HepG2 (cell line): Measurements from ENCODE around the gene C4BPA. TPM values are rescaled to one million over a fixed set of nuclear protein-coding genes. Genes with fewer than 3 reads are reported as not detected.

Experiments
- ATAC-seq: fragments of 200-7000 bp; cut with Tn5 transposase; 3 replicates; pipeline ENCODE4 v1.9.1; 2020; ENCODE audit warnings: mild to moderate bottlenecking, moderate library complexity
- BruUV-seq: library from RNA; stranded (reverse); fragments of 400-500 nt; replicated peaks from 2 replicates; lab custom pipeline; 2021; lab: Mats Ljungman, UMichigan
- CTCF ChIA-PET: fragments of 300-600 bp; formaldehyde crosslinking; extraction: SDS; loops from one replicate; lab custom pipeline; 2021; ENCODE audit warnings: low total read pairs, inconsistent platforms, low intra/inter-chr PET ratio; lab: Yijun Ruan, JAX
- POLR2A ChIA-PET: fragments of 350-600 bp; sonication (Branson Sonifier 250); formaldehyde crosslinking; loops from one replicate; lab custom pipeline; 2020; ENCODE audit warnings: antibody characterized with exemption, inconsistent platforms; lab: Yijun Ruan, JAX
- DNase-seq: peaks from one replicate; pipeline ENCODE4 v3.0.0-alpha.2; 2015; ENCODE audit warnings: low spot score
- FAIRE-seq: peaks from 3 replicates; lab custom pipeline; 2011; peaks lifted over from hg19 to GRCh38; lab: Jason Lieb, UNC
- H2AFZ ChIP-seq: one replicate; pipeline ENCODE4 v1.6.1; 2011; ENCODE audit warnings: low read length, inconsistent platforms
- H3K27ac ChIP-seq: fragments of 300-600 bp; 3 replicates; pipeline ENCODE4 v1.8.0; 2011; ENCODE audit warnings: mixed run types, mild to moderate bottlenecking, mixed read lengths, low read length, inconsistent platforms; ENCODE audit not compliant: insufficient read depth; ENCODE audit errors: extremely low read length
- H3K27me3 ChIP-seq, 2 experiments: fragments of 200-600 bp in 1 of 2; 2 replicates in 1 of 2; 3 replicates in 1 of 2; pipeline versions ENCODE4 v1.6.0 to v1.8.0; 2011; ENCODE audit warnings: low read length in 2 of 2, mild to moderate bottlenecking in 2 of 2, moderate library complexity in 2 of 2, inconsistent platforms in 1 of 2; ENCODE audit not compliant: insufficient read depth in 2 of 2, control insufficient read depth in 1 of 2
- H3K36me3 ChIP-seq, 2 experiments: fragments of 200-600 bp in 1 of 2; replicated peaks in 1 of 2; 2 replicates in 1 of 2; 3 replicates in 1 of 2; pipeline versions ENCODE4 v1.5.1 to v1.8.0; 2011; ENCODE audit warnings: low read length in 2 of 2, inconsistent platforms in 1 of 2; ENCODE audit not compliant: insufficient read depth in 2 of 2, control insufficient read depth in 1 of 2
- H3K4me1 ChIP-seq: 2 replicates; pipeline ENCODE4 v1.5.1; 2012; ENCODE audit warnings: low read length, inconsistent platforms; ENCODE audit not compliant: insufficient read depth
- H3K4me2 ChIP-seq: 2 replicates; pipeline ENCODE4 v1.6.0; 2011; ENCODE audit warnings: low read depth, low read length, inconsistent platforms
- H3K4me3 ChIP-seq, 3 experiments: fragments of 200-600 bp in 1 of 3; sonication (generic), shearing (Covaris generic) in 1 of 3; replicated peaks in 1 of 3; 2 replicates each; pipeline ENCODE4 v1.5.1; 2011 to 2016; ENCODE audit warnings: low read length in 3 of 3, inconsistent platforms in 2 of 3, low read depth in 2 of 3, mild to moderate bottlenecking in 2 of 3, control low read depth in 1 of 3, mixed read lengths in 1 of 3; ENCODE audit not compliant: insufficient read depth in 1 of 3
- H3K79me2 ChIP-seq: one replicate; pipeline ENCODE4 v1.6.1; 2011; ENCODE audit warnings: low read length, inconsistent platforms; ENCODE audit not compliant: insufficient read depth
- H3K9ac ChIP-seq: 2 replicates; pipeline ENCODE4 v1.6.0; 2011; ENCODE audit warnings: mild to moderate bottlenecking, low read depth, low read length, inconsistent platforms; ENCODE audit not compliant: insufficient read depth
- H3K9me3 ChIP-seq: 2 replicates; pipeline ENCODE4 v1.5.1; 2012; ENCODE audit warnings: mild to moderate bottlenecking, low read length
- H4K20me1 ChIP-seq: 2 replicates; pipeline ENCODE4 v1.6.0; 2011; ENCODE audit warnings: inconsistent platforms, mild to moderate bottlenecking, low read length, moderate library complexity; ENCODE audit not compliant: insufficient read depth
- CCAR2 ChIP-seq: fragments of 200-400 bp; formaldehyde crosslinking; optimal IDR thresholded peaks from 2 replicates; pipeline ENCODE3; 2018; ENCODE audit warnings: low read depth, mild to moderate bottlenecking, low read length, moderate library complexity
- HNRNPLL ChIP-seq: fragments of 200-400 bp; formaldehyde crosslinking; IDR thresholded peaks from 2 replicates; pipeline ENCODE4 v1.6.1; 2017; ENCODE audit warnings: mild to moderate bottlenecking, low read depth, low read length; ENCODE audit not compliant: poor library complexity, severe bottlenecking
- ISL2 ChIP-seq: sonication (generic); formaldehyde crosslinking; IDR thresholded peaks from 2 replicates; pipeline ENCODE4 v1.5.0; 2020; ENCODE audit warnings: missing genetic modification reagents
- TRIM22 ChIP-seq: fragments of 450-650 bp; IDR thresholded peaks from 2 replicates; pipeline ENCODE4 v1.6.1; 2017
- ZBTB42 ChIP-seq: sonication (generic); formaldehyde crosslinking; IDR thresholded peaks from 2 replicates; pipeline ENCODE4 v1.5.0; 2020; ENCODE audit warnings: mild to moderate bottlenecking, missing genetic modification reagents
- ZNF33B ChIP-seq: sonication (generic); formaldehyde crosslinking; IDR thresholded peaks from 2 replicates; pipeline ENCODE4 v1.5.1; 2020; ENCODE audit warnings: mild to moderate bottlenecking, missing genetic modification reagents
- ZNF44 ChIP-seq: sonication (generic); formaldehyde crosslinking; IDR thresholded peaks from 2 replicates; pipeline ENCODE4 v1.5.1; 2020; ENCODE audit warnings: mild to moderate bottlenecking, missing genetic modification reagents
- ZNF724P ChIP-seq: sonication (generic); formaldehyde crosslinking; IDR thresholded peaks from 2 replicates; pipeline ENCODE4 v1.8.0; 2022; ENCODE audit warnings: missing genetic modification reagents, borderline replicate concordance
- WGBS: methylation state at CpG from one replicate; pipeline ENCODE4 v1.1.6; 2017; ENCODE audit warnings: low lambda C conversion rate; 5-methylcytosine and 5-hydroxymethylcytosine counted together
- in situ Hi-C: cut with HindIII; loops from 2 replicates; pipeline ENCODE4 v1.10.0; 2017; ENCODE audit warnings: low pct_unique_long_range_greater_than_20kb; ENCODE audit not compliant: extremely low pct_ligation_motif_present
- intact Hi-C: fragments of 100-400 bp; cut with micrococcal nuclease; formaldehyde crosslinking; loops from one replicate; pipeline ENCODE4 v1.10.0; 2022; ENCODE audit not compliant: unreplicated experiment
- polyA plus RNA-seq, 8 experiments: library from polyadenylated mRNA; depleted of rRNA in 3 of 8; stranded (reverse) in 7 of 8; unstranded in 1 of 8; fragments of >200 nt; fragmentation: Illumina TruSeq in 4 of 8; extraction: Trizol in 4 of 8; gene quantifications; 2 replicates each; pipeline versions ENCODE4 v1.2.1 to v1.2.3, GENCODE V29; 2011 to 2016; ENCODE audit warnings: low read depth in 4 of 8, missing spikeins in 1 of 8, mixed read lengths in 1 of 8; ENCODE audit not compliant: insufficient read depth in 1 of 8
- total RNA-seq, 5 experiments: library from RNA; depleted of rRNA; stranded (reverse); fragments of >200 nt; fragmentation: Illumina TruSeq; extraction: Trizol; gene quantifications; 2 replicates each; pipeline ENCODE4 v1.2.3, GENCODE V29; 2016; ENCODE audit warnings: low read depth in 1 of 5
- TF ChIP-seq, protein P1 (sequence below): sonication (generic); formaldehyde crosslinking; IDR thresholded peaks from 2 replicates; pipeline ENCODE4 v1.5.1; 2020; ENCODE audit warnings: mild to moderate bottlenecking, missing genetic modification reagents, moderate library complexity

The C4BPA gene
- total and polyA plus RNA-seq, 2 of the 13 experiments (the other 11 are each of a cell fraction or from before 2014, with no cell fraction given), result 32.1 to 60.1 TPM

- TF ChIP-seq, protein P1, sequence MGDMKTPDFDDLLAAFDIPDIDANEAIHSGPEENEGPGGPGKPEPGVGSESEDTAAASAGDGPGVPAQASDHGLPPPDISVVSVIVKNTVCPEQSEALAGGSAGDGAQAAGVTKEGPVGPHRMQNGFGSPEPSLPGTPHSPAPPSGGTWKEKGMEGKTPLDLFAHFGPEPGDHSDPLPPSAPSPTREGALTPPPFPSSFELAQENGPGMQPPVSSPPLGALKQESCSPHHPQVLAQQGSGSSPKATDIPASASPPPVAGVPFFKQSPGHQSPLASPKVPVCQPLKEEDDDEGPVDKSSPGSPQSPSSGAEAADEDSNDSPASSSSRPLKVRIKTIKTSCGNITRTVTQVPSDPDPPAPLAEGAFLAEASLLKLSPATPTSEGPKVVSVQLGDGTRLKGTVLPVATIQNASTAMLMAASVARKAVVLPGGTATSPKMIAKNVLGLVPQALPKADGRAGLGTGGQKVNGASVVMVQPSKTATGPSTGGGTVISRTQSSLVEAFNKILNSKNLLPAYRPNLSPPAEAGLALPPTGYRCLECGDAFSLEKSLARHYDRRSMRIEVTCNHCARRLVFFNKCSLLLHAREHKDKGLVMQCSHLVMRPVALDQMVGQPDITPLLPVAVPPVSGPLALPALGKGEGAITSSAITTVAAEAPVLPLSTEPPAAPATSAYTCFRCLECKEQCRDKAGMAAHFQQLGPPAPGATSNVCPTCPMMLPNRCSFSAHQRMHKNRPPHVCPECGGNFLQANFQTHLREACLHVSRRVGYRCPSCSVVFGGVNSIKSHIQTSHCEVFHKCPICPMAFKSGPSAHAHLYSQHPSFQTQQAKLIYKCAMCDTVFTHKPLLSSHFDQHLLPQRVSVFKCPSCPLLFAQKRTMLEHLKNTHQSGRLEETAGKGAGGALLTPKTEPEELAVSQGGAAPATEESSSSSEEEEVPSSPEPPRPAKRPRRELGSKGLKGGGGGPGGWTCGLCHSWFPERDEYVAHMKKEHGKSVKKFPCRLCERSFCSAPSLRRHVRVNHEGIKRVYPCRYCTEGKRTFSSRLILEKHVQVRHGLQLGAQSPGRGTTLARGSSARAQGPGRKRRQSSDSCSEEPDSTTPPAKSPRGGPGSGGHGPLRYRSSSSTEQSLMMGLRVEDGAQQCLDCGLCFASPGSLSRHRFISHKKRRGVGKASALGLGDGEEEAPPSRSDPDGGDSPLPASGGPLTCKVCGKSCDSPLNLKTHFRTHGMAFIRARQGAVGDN (CRISPR knock-in tag), result no peak
- TF ChIP-seq ZNF44 (CRISPR knock-in tag), result no peak
- no peak for TF ChIP-seq ISL2 (CRISPR knock-in tag)
- no peak for TF ChIP-seq CCAR2
- TF ChIP-seq HNRNPLL, result no peak
Measured at GRCh38 chr1:207055386-207056001, 48.5 kb upstream of the C4BPA start (continued).

- Histone ChIP-seq H2AFZ (no peak overlapping the region), H3K27me3 (no peaks in the 10 kb centered on the region; a peak in 1 of 5 replicates), H3K36me3 (peaks cover 1 to 3% of the 10 kb centered on the region in 2 experiments; a peak in 1 of 5 replicates), H3K9me3 (no peaks in the 10 kb centered on the region), H3K4me2 (no peak overlapping the region), H4K20me1 (no peaks in the 10 kb centered on the region), H3K4me1 (peaks cover 14% of the 10 kb centered on the region; the same call in 1 of the 2 replicates), H3K4me3 (no peak overlapping the region), H3K27ac (no peak overlapping the region), H3K9ac (no peak overlapping the region), H3K79me2 (no peaks in the 10 kb centered on the region)
- TF ChIP-seq ZBTB42 (CRISPR knock-in tag) (no peak), ZNF33B (CRISPR knock-in tag) (no peak), ZNF724P (CRISPR knock-in tag) (no peak), TRIM22 (no peak)
- ChIA-PET CTCF (no interaction called here), POLR2A (no interaction called here)
- WGBS, result 84% methylated on average over 6 of the region's 6 CpGs
- in situ Hi-C loops (no loop called here), intact Hi-C loops (no loop called here)
- FAIRE-seq, result no peak
- BruUV-seq, result no TSS peak
- no peak for DNase-seq
- no peak for ATAC-seq
Measured at GRCh38 chr1:207056673-207057072, 47.4 kb upstream of the C4BPA start.
